Neural progenitor cell (in vitro differentiated cells): ENCODE data around the gene CEP104.

Experiments
- EZH2 ChIP-seq: fragments of 200-600 bp; sonication (generic); IDR thresholded peaks from 2 replicates; pipeline ENCODE4 v1.6.1; 2017; ENCODE audit warnings: antibody characterized with exemption, mild to moderate bottlenecking, moderate library complexity
- EZH2phosphoT487 ChIP-seq: fragments of 200-600 bp; sonication (generic); IDR thresholded peaks from 2 replicates; pipeline ENCODE4 v1.6.1; 2017; ENCODE audit warnings: antibody characterized with exemption
- TF ChIP-seq, protein P1 (sequence below): fragments of 200-600 bp; sonication (generic); IDR thresholded peaks from 2 replicates; pipeline ENCODE4 v1.5.1; 2017; ENCODE audit warnings: antibody characterized with exemption, mild to moderate bottlenecking

GRCh38 chr1:3837200-3837599 lies 19.8 kb downstream of the CEP104 start:
- TF ChIP-seq, protein P1, sequence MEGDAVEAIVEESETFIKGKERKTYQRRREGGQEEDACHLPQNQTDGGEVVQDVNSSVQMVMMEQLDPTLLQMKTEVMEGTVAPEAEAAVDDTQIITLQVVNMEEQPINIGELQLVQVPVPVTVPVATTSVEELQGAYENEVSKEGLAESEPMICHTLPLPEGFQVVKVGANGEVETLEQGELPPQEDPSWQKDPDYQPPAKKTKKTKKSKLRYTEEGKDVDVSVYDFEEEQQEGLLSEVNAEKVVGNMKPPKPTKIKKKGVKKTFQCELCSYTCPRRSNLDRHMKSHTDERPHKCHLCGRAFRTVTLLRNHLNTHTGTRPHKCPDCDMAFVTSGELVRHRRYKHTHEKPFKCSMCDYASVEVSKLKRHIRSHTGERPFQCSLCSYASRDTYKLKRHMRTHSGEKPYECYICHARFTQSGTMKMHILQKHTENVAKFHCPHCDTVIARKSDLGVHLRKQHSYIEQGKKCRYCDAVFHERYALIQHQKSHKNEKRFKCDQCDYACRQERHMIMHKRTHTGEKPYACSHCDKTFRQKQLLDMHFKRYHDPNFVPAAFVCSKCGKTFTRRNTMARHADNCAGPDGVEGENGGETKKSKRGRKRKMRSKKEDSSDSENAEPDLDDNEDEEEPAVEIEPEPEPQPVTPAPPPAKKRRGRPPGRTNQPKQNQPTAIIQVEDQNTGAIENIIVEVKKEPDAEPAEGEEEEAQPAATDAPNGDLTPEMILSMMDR: no peak
- TF ChIP-seq EZH2 (no peak), EZH2phosphoT487 (no peak)
